Measurements from ENCODE around the gene SLC39A13.

The SLC39A13 gene

DNA sequence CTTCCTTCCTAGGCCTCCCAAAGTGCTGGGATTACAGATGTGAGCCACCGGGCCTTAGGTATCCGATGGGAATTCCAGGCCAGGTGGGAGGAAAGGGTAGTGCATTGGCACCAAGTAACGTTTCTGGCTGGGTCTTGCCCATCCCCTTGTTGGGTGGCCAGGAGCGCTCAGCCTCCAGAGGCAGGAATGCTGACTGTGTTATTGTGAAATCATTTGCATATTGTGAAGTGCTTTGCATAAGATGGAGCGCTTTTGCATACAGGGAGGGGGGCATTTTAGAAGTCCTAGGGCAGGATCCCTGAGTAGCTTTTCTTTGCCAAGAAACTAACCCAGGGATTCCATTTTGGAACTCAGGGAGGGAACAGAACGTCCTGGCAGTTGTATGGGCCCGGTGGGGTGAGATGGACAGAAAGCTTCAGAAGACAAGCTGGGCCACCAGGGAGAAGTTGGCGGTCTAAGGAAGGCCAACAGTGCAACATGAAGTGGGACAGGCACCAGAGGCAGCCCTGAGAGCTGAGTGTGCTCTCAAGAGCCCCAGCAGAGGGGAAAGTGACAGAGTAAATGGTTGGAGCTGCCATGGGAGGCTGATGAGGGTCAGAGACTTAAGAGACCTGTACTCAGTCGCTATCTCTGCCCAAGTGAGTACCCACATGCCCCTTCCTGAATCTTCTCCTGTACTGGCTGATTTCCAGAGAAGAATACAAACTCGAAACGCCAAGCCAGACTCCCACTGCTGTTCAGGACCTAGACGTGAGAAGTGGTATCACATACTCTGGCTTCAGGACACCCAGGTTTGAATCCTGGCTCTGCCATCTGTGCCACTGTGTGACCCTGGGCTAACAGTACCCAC lies 1.3 kb upstream of the SLC39A13 start:
- DNase-seq, result peak; percentile 81 to 93 (median 82)

DNA sequence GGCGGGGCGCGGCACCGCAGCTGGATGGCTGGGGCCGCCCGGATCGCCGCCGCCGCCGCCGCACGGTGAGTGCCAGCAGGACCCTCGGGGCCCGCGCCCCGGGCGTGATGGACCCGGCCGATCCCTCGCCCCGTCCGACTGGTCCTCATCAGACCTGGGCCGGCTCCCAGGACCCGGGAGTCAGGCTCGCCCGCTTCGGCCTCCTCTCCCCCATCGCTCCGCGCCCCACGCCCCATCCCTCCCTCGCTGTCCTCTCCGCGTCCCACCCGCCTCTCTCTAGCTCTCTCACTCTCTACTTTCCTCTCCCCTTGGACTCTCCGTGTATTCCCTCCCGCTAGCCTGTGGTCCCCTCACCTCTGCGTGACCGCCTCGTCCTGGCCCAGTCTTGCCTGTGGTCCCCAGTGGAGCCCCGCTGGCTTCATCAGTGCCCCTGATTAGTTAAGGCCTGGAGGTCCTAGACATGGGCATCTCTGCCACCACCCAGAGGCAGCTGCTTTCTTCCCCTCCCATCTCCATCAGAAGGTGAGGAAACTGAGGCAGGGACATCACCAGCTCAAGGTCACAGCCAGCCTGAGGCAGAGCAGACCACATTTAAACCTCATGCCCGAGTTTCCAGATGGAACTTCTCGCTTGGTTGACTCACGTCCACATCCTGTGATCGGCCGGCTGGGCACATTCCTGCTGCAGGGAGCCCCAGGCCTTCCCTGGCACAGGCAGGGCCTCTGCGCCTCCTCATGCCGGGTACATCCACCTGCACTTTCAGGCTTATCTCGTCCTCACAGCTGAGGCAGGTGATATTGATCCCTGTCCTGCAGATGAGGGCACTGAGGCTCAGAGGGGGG lies 429 bp downstream of the SLC39A13 start:
- peak; percentile 63 to 67 (median 67) for DNase-seq

- DNase-seq, result peak in 1 of 3 donors; percentile 16
These were observed 1.3 kb downstream of the SLC39A13 start for GRCh38 chr11:47409440-47410369.

DNA sequence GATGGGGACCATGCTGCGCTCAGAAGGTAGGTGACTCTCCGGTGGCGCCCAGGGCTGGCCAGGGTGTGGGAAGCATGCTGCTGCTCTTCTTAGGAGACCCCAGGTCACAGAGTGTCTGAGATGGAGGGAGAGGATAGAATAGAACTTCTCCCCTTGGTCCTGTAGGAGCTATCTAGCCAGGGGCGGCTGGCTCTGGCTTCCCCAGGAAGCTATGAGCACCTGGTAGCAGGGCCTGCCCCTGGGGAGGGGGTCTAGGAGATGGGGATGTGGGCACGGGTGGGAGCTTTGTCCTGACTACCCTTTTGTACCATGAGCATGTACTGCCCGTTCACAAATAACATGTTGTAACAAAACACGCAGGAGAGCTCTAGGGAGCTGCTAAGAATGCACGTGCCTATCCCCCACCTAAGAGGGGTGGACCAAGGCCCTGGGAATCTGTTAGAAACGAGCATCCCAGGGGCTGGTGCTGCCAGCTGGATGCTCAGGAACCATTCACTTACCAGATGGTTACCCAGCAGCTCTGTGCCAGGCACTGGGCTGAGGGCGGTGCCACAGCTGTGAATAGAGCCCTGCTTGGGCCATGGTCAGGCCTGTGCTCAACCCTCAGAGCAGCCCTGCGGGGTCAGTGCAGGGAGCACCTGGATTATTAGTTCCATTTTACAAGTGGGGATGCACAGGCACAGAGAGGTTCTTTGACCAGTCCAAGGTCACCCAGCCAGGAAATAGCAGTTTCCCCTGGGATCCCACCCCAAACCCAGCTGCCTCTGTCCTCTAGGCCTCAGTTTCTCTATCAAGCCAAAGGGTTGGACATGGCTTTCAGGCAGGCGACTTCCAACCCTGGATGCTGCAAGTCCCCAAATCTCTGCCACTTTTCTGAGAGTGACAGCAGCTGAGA lies 2.2 kb downstream of the SLC39A13 start:
- DNase-seq, result peak in 1 of 3 donors; percentile 17

DNA sequence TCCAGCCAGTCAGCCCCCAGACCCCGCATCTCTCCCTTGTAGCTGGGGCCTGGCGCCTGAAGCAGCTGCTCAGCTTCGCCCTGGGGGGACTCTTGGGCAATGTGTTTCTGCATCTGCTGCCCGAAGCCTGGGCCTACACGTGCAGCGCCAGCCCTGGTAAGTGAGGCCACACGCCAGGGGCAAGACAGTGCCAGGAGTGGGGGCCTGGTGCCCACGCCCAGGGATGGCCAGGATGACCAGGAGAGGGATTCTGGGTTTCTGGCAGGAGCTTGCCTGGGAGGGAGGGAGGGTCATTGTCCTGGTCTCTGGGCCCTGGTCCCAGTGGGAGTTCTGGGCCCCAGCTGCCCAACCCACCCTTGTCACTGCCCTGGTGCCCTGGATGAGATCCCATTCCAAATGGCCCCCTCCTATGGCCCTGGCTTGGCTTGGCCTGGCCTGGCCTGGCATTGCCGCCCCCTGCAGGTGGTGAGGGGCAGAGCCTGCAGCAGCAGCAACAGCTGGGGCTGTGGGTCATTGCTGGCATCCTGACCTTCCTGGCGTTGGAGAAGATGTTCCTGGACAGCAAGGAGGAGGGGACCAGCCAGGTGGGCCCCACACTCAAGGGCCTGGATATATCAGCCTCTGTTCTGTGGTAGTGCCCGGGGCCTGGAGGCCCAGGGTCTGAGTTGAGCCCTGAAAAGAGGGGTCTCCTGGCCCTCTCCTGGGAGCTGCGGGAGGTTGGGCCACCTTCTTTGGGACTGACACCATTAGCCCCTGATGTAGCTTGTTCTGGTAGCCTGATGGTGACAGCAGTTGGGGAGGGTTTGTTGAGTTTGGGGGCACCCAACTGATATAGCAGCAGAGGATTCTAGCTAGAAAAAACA lies 3.7 kb downstream of the SLC39A13 start:
- peak; percentile 70 to 90 (median 80) for DNase-seq

DNA sequence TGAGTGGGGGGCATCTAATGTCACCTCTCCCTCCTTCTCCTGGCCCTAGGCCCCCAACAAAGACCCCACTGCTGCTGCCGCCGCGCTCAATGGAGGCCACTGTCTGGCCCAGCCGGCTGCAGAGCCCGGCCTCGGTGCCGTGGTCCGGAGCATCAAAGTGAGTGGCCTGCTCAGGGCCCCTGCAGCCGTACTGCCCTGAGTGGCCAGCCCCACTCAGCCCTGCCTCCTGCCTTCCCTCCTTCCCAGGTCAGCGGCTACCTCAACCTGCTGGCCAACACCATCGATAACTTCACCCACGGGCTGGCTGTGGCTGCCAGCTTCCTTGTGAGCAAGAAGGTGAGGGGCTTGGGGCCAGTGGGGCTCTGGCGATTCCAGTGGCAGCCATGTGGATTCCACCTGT lies 5.0 kb downstream of the SLC39A13 start:
- no peak for DNase-seq

- no peak for DNase-seq
These were observed 5.7 kb downstream of the SLC39A13 start for GRCh38 chr11:47413908-47414684.

GRCh38 chr11:47414685-47415070 lies 6.3 kb downstream of the SLC39A13 start:
- DNase-seq, result no peak

DNA sequence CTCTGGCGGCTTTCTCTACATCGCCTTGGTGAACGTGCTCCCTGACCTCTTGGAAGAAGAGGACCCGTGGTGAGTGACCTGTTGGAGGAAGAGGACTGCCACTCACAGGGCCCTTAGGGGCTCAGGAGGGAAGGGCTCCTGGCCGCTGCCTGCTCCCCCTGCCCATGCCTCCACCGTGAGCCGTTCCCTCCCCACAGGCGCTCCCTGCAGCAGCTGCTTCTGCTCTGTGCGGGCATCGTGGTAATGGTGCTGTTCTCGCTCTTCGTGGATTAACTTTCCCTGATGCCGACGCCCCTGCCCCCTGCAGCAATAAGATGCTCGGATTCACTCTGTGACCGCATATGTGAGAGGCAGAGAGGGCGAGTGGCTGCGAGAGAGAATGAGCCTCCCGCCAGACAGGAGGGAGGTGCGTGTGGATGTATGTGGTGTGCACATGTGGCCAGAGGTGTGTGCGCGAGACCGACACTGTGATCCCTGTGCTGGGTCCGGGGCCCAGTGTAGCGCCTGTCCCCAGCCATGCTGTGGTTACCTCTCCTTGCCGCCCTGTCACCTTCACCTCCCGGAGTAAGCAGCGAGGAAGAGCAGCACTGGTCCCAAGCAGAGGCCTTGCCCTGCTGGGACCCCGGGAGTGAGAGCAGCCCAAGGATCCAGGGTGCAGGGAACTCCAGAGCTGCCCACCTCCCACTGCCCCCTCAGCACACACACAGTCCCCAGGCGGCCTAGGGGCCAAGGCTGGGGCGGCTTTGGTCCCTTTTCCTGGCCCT lies 6.9 kb downstream of the SLC39A13 start:
- no peak for DNase-seq

- DNase-seq, result no peak
These were observed 7.6 kb downstream of the SLC39A13 start for GRCh38 chr11:47415949-47416472.

- no peak for DNase-seq
These were observed 9.3 kb downstream of the SLC39A13 start for GRCh38 chr11:47417712-47418111.

- no peak for DNase-seq
These were observed 10.3 kb downstream of the SLC39A13 start for GRCh38 chr11:47418454-47419259.

- DNase-seq, result peak in 1 of 3 donors; percentile 29
These were observed 17.2 kb downstream of the SLC39A13 start for GRCh38 chr11:47425611-47426010.

DNA sequence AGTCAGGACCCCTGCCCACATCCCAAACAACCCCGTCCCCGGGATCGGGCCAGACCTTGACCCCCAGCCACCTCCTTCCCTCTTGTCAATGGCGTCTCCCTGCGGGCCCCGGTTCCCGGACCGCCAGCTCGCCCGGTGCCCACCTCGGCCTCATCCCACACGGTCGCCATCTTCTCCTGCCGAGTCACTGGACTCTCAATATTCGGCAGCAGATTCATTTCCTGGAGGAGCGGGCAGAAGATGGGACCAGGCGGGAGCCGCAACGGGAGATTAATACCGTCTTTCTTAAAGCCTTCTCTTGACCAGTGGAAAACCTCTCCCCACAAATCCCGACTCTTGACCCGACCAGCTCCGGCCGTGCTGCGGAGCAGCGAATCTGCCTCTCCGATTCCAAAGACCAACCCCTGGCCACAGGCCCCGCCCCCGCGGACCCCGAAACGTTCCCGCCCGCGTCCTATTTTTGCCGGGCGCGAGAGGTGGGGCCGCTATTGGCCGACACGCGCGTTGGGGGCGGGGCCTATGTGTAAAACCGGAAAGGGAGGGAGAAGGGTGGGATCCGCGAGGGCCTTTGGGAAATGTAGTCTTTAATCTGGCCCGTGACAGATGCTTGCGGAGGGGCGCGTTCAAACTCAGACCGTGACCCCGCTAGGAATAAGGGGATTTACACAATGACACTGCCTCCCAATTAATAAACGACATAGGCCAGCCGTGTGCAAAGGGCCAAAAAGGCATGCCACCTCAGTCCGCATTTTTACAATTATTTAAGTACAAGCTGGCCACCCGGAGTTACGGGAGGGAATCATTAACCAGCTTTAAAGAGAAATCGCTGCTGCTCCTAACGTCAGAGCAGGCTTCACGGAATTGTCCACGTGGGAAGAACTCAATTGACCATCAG lies 17.9 kb downstream of the SLC39A13 start, which contains the start of gene PSMC3:
TSS of gene PSMC3 (minus strand) at position 378 of the 895 bp plus-strand sequence. CDS start at position 218, 160 bp downstream.
- DNase-seq, result peak; percentile 99 to 100 (median 100)

DNA sequence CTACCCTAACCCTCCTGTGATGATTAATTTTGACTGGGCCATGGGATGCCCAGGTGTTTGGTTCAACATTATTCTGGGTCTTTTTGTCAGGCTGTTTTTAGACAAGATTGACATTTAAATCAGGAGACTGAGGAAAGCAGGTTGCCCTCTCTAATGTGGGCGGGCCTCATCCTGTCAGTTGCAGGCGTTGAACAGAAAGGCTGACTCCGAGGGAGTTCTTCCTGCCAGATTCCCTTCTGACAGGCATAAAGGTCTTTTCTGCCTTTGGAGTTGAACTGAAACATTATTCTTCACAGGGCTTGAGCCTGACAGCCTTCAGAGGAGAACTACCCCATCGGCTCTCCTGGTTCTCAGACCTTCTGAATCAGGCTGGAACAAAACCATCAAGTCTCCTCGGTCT lies 22.1 kb downstream of the SLC39A13 start:
- no peak for DNase-seq

GRCh38 chr11:47431356-47432083 lies 23.1 kb downstream of the SLC39A13 start:
- no peak for DNase-seq

All from suppressor macrophage treated with lipopolysaccharide for 1 hour (primary cell).